HCT116 (cell line): ENCODE measurements around the gene BOD1L1.

Experiments
- CEBPB ChIP-seq: IDR thresholded peaks from 2 replicates; pipeline ENCODE4 v1.6.1; 2012; ENCODE audit warnings: low read depth
- CTCF ChIP-seq, 3 experiments: fragments of 200-600 bp in 1 of 3; sonication (generic) in 1 of 3; IDR thresholded peaks in 2 of 3; conservative IDR thresholded peaks in 1 of 3; 2 replicates each; pipeline ENCODE4 v1.5.1; 2012 to 2017; ENCODE audit warnings: low read depth in 2 of 3, low read length in 2 of 3, antibody characterized with exemption in 1 of 3, borderline replicate concordance in 1 of 3, control low read depth in 1 of 3, mild to moderate bottlenecking in 1 of 3, mixed read lengths in 1 of 3, mixed run types in 1 of 3, moderate library complexity in 1 of 3; ENCODE audit not compliant: insufficient read depth in 1 of 3
- EGR1 ChIP-seq: IDR thresholded peaks from 2 replicates; pipeline ENCODE4 v1.6.1; 2012; ENCODE audit warnings: low read depth
- ELF1 ChIP-seq: IDR thresholded peaks from 2 replicates; pipeline ENCODE4 v1.6.1; 2012; ENCODE audit warnings: low read depth, borderline replicate concordance
- EZH2 ChIP-seq: fragments of 200-600 bp; sonication (generic); IDR thresholded peaks from 2 replicates; pipeline ENCODE4 v1.6.1; 2017; ENCODE audit warnings: antibody characterized with exemption, mixed run types
- EZH2phosphoT487 ChIP-seq: fragments of 200-600 bp; IDR thresholded peaks from 2 replicates; pipeline ENCODE4 v1.6.1; 2018; ENCODE audit warnings: antibody characterized with exemption, borderline replicate concordance
- JUND ChIP-seq: IDR thresholded peaks from 2 replicates; pipeline ENCODE4 v1.6.1; 2012
- POLR2AphosphoS5 ChIP-seq: IDR thresholded peaks from 2 replicates; pipeline ENCODE4 v1.6.1; 2011; ENCODE audit warnings: mild to moderate bottlenecking, low read depth, low read length, moderate library complexity
- TCF7L2 ChIP-seq: IDR thresholded peaks from 2 replicates; pipeline ENCODE4 v1.7.0; 2011; ENCODE audit warnings: borderline replicate concordance, inconsistent platforms; ENCODE audit not compliant: insufficient read depth, insufficient read length; ENCODE audit errors: extremely low read depth
- YY1 ChIP-seq: IDR thresholded peaks from 2 replicates; pipeline ENCODE4 v1.6.1; 2011; ENCODE audit warnings: low read length, low read depth, moderate library complexity, mild to moderate bottlenecking; ENCODE audit not compliant: insufficient replicate concordance; ENCODE audit errors: extremely low read depth
- ZFX ChIP-seq: fragments of 450-650 bp; IDR thresholded peaks from 2 replicates; pipeline ENCODE4 v1.6.1; 2017

GRCh38 chr4:13525606-13526281 lies 101.8 kb downstream of the BOD1L1 start:
- TF ChIP-seq JUND (no peak), POLR2AphosphoS5 (no peak), CTCF (IDR thresholded peaks at IDR 0.05 in 2 of 3, conservative IDR thresholded peaks at IDR 0.05 in 1 of 3; ENCODE audit: borderline replicate concordance in 1 of 3, insufficient read depth in 1 of 3, low read depth in 2 of 3, low read length in 2 of 3) (no peak), ZFX (no peak), YY1 (no peak), EZH2 (no peak), EGR1 (no peak), CEBPB (no peak), ELF1 (no peak), TCF7L2 (no peak), EZH2phosphoT487 (no peak)
